Activated T-helper 1 cell treated with anti-CD3 and anti-CD28 coated beads, Interleukin-2, amount 50 U/mL, for 16 hours (primary cell): ENCODE results near the gene PSMD4.
A peak's percentile ranks its signal among the peaks of the same experiment; 100 is the strongest.

ENCODE experiments used
- DNase-seq, 2 donors: peaks; one replicate each; pipeline ENCODE4 v3.0.0-alpha.2; 2020; ENCODE audit warnings: low read depth in 1 of 2, low spot score in 1 of 2

Gene PSMD4

DNA sequence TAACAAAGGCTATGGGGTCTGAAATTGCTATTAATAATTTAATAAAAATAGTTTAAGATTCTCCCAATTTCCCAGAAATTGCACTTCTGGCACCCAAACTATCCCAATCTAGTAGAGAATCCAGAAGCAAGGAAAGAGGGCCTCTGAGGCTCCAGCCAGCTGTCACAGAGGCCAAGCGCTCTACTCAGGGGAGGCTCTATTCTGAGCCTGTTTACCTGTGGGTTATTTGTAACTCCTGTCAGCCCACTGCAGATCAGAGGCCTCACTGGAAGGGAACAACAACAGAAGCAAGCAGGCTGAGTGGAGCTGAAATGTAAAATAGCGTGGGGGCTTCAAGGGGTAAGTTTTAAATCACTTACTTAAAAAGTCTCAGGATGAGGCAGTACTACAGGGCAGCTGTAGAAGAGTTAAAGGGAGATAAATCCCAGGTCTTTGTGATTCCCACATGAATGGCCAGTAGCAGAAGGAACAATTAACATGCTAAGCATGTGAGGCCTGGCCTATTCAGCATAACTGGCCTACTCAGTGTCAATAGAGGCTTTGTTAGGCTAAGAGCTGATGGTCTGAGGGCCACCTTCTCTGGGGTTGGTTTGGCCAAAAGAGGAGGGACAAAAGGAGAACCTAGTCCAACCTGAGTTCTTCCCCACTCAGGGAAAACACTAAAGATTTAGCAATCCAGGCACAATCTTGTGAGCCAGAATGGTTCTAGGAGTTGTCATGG lies 40.4 kb downstream of the PSMD4 start:
- no peak for DNase-seq

DNA sequence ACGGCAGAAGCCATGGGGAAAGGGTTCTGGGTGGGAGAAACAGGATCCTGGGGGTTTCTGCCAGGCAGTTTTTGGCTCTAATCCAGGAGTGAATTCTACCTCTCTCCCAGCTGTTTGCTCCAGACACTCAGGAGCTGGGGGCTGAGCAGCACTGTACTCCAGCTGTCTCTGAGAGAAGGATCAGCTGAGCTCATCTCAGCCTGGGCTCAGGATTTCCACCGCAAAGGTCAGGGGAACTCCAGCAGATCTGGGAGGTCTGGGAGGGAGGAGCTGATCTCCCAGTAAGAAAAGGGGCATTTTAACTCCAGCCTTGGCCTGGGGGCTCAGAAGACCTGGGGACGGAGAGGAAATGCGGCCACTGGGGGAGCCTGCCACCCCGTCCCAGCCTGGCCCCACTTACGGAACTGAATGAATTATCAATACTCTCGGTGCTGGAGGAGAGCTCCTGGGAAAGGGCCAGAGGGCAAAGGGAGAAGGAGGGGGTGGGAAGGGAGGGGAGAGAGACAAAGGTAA lies 55.3 kb downstream of the PSMD4 start:
- no peak for DNase-seq

GRCh38 chr1:151311011-151311410 lies 56.5 kb downstream of the PSMD4 start:
- DNase-seq, result no peak

- peak in 1 of 2 donors; percentile 67 for DNase-seq
Observed at GRCh38 chr1:151311589-151312331, 57.2 kb downstream of the PSMD4 start.

DNA sequence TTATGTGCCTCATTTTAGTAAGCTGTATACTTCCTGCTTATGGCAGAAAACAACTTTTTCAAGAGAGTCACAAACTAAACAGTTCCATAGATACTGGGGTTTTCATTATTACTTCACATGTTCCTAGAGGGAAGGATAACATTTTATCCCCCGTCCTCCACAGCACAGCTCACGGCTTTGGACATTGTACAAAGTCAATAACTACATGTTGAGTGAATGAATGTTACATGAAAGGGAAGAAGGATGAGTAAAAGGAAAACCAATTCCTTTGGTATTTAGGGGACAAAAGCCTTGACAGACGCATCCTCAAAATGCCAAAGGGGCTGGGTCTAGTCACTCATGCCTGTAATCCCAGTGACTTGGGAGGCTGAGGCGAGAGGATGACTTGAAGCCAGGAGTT lies 57.9 kb downstream of the PSMD4 start:
- no peak for DNase-seq

DNA sequence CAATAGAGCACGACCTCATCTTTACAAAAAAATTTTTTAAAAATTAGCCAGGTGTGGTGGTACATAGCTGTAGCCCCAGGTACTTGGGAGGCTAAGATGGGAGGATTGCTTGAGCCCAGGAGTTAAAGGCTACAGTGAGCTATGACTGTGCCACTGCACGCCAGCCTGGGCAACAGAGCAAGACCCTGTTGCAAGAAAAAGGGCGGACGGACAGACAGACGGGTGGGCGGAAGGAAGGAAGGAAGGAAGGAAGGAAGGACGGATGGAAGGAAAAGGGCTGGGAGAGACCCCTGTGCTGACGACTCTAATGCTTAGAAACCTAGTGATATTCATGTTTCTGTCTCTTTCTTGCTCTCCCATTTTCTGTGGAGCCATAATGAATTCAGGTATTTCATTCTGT lies 58.3 kb downstream of the PSMD4 start:
- no peak for DNase-seq

- DNase-seq, result no peak
Observed at GRCh38 chr1:151313501-151313900, 59.0 kb downstream of the PSMD4 start.

- no peak for DNase-seq
Observed at GRCh38 chr1:151314137-151314875, 59.8 kb downstream of the PSMD4 start.

GRCh38 chr1:151315565-151316235 lies 61.2 kb downstream of the PSMD4 start:
- no peak for DNase-seq
